ENCODE measurements around the gene BMP8A.

The BMP8A gene

GRCh38 chr1:39505289-39505688 lies 13.9 kb downstream of the BMP8A start:
- no peaks in the 10 kb centered on the region for H3K9me3 ChIP-seq (ENCODE audit: insufficient read depth, low read length)
- TF ChIP-seq EZH2phosphoT487 (conservative IDR thresholded peaks at IDR 0.05; ENCODE audit: low read length), result no peak
- TF ChIP-seq CTCF (IDR thresholded peaks at IDR 0.05; ENCODE audit: insufficient read depth, low read length, poor library complexity, severe bottlenecking), result no peak
- H3K4me2 ChIP-seq (ENCODE audit: low read depth, low read length, poor library complexity, severe bottlenecking), result no peak overlapping the region
- H3K27me3 ChIP-seq (ENCODE audit: low read length), result no peaks in the 10 kb centered on the region
- no peaks in the 10 kb centered on the region for H3K36me3 ChIP-seq (ENCODE audit: low read length)
- H3K9ac ChIP-seq (ENCODE audit: low read length), result no peak overlapping the region
- H3K9me2 ChIP-seq (replicated peaks; ENCODE audit: insufficient read depth, low read length), result no peaks in the 10 kb centered on the region
- H3K79me2 ChIP-seq (ENCODE audit: insufficient read depth, low read length), result no peaks in the 10 kb centered on the region
- no peak overlapping the region for H3K27ac ChIP-seq (ENCODE audit: low read depth, low read length)
- no peaks in the 10 kb centered on the region for H3F3A ChIP-seq (ENCODE audit: insufficient read depth)
- H3K4me3 ChIP-seq (ENCODE audit: insufficient read depth, low read length, poor library complexity, severe bottlenecking), result no peak overlapping the region
- H2AFZ ChIP-seq (ENCODE audit: low read depth, low read length, severe bottlenecking), result no peak overlapping the region
- no peaks in the 10 kb centered on the region for H4K20me1 ChIP-seq (ENCODE audit: low read depth, low read length)

GRCh38 chr1:39507230-39507928 lies 15.9 kb downstream of the BMP8A start:
- Histone ChIP-seq H3K36me3 (ENCODE audit: low read length) (no peaks in the 10 kb centered on the region), H3K79me2 (ENCODE audit: insufficient read depth, low read length) (no peaks in the 10 kb centered on the region)

GRCh38 chr1:39508266-39508665 lies 16.8 kb downstream of the BMP8A start:
- H3K9ac ChIP-seq (ENCODE audit: low read length), result no peak overlapping the region
- no peaks in the 10 kb centered on the region for H4K20me1 ChIP-seq (ENCODE audit: low read depth, low read length)
- no peak overlapping the region for H3K27ac ChIP-seq (ENCODE audit: low read depth, low read length)
- no peaks in the 10 kb centered on the region for H3F3A ChIP-seq (ENCODE audit: insufficient read depth)
- no peaks in the 10 kb centered on the region for H3K27me3 ChIP-seq (ENCODE audit: low read length)
- H2AFZ ChIP-seq (ENCODE audit: low read depth, low read length, severe bottlenecking), result no peak overlapping the region
- H3K9me2 ChIP-seq (replicated peaks; ENCODE audit: insufficient read depth, low read length), result no peaks in the 10 kb centered on the region
- H3K4me3 ChIP-seq (ENCODE audit: insufficient read depth, low read length, poor library complexity, severe bottlenecking), result no peak overlapping the region
- no peak for TF ChIP-seq CTCF (IDR thresholded peaks at IDR 0.05; ENCODE audit: insufficient read depth, low read length, poor library complexity, severe bottlenecking)
- TF ChIP-seq EZH2phosphoT487 (conservative IDR thresholded peaks at IDR 0.05; ENCODE audit: low read length), result no peak
- no peaks in the 10 kb centered on the region for H3K79me2 ChIP-seq (ENCODE audit: insufficient read depth, low read length)
- H3K4me2 ChIP-seq (ENCODE audit: low read depth, low read length, poor library complexity, severe bottlenecking), result no peak overlapping the region
- no peaks in the 10 kb centered on the region for H3K36me3 ChIP-seq (ENCODE audit: low read length)
- H3K9me3 ChIP-seq (ENCODE audit: insufficient read depth, low read length), result no peaks in the 10 kb centered on the region

More at GRCh38 chr1:39507230-39507928, 15.9 kb downstream of the BMP8A start:
- no peaks in the 10 kb centered on the region for H3K9me3 ChIP-seq (ENCODE audit: insufficient read depth, low read length)
- no peaks in the 10 kb centered on the region for H4K20me1 ChIP-seq (ENCODE audit: low read depth, low read length)
- no peak overlapping the region for H3K9ac ChIP-seq (ENCODE audit: low read length)
- TF ChIP-seq EZH2phosphoT487 (conservative IDR thresholded peaks at IDR 0.05; ENCODE audit: low read length) (no peak), CTCF (IDR thresholded peaks at IDR 0.05; ENCODE audit: insufficient read depth, low read length, poor library complexity, severe bottlenecking) (no peak)
- no peaks in the 10 kb centered on the region for H3F3A ChIP-seq (ENCODE audit: insufficient read depth)
- H3K9me2 ChIP-seq (replicated peaks; ENCODE audit: insufficient read depth, low read length), result no peaks in the 10 kb centered on the region
- H3K27me3 ChIP-seq (ENCODE audit: low read length), result no peaks in the 10 kb centered on the region
- H2AFZ ChIP-seq (ENCODE audit: low read depth, low read length, severe bottlenecking), result no peak overlapping the region
- no peak overlapping the region for H3K27ac ChIP-seq (ENCODE audit: low read depth, low read length)
- H3K4me2 ChIP-seq (ENCODE audit: low read depth, low read length, poor library complexity, severe bottlenecking), result no peak overlapping the region
- H3K4me3 ChIP-seq (ENCODE audit: insufficient read depth, low read length, poor library complexity, severe bottlenecking), result no peak overlapping the region
